Common myeloid progenitor, CD34-positive (primary cell): Measurements from ENCODE around the gene CABCOCO1.
A peak's percentile ranks its signal among the peaks of the same experiment; 100 is the strongest.

Experiments used
- CTCF ChIA-PET: fragments of 350-600 bp; sonication (Branson Sonifier 250); formaldehyde crosslinking; loops from one replicate; lab custom pipeline; 2021; ENCODE audit warnings: antibody characterized with exemption; lab: Charles Lee
- POLR2A ChIA-PET: fragments of 350-600 bp; sonication (Branson Sonifier 250); formaldehyde crosslinking; loops from one replicate; lab custom pipeline; 2021; ENCODE audit warnings: antibody characterized with exemption; lab: Charles Lee
- DNase-seq, 3 donors: peaks; one replicate each; pipeline versions ENCODE4 v3.0.0 to v3.0.0-alpha.2; 2013
- H3K27ac ChIP-seq, 2 experiments: 1 replicate in 1 of 2; 2 replicates in 1 of 2; pipeline ENCODE4 v1.7.0; 2013; ENCODE audit warnings: inconsistent platforms in 2 of 2, low read length in 2 of 2, mild to moderate bottlenecking in 2 of 2, low read depth in 1 of 2, moderate library complexity in 1 of 2; ENCODE audit not compliant: severe bottlenecking in 2 of 2, insufficient read depth in 1 of 2, poor library complexity in 1 of 2
- H3K27me3 ChIP-seq, 5 experiments: replicated peaks in 2 of 5; 1 replicate in 3 of 5; 2 replicates in 2 of 5; pipeline versions ENCODE4 v1.6.1 to v1.7.0; 2013; ENCODE audit warnings: low read length in 4 of 5, mild to moderate bottlenecking in 2 of 5, moderate library complexity in 2 of 5, inconsistent platforms in 1 of 5; ENCODE audit not compliant: insufficient read depth in 5 of 5, control insufficient read depth in 4 of 5
- H3K36me3 ChIP-seq, 4 experiments: 1 replicate in 2 of 4; 2 replicates in 2 of 4; pipeline versions ENCODE4 v1.6.1 to v1.7.0; 2013; ENCODE audit warnings: low read length in 3 of 4, control low read depth in 1 of 4, mild to moderate bottlenecking in 1 of 4; ENCODE audit not compliant: control insufficient read depth in 4 of 4, insufficient read depth in 4 of 4
- H3K4me1 ChIP-seq, 4 experiments: 1 replicate in 3 of 4; 2 replicates in 1 of 4; pipeline versions ENCODE4 v1.6.1 to v1.7.1; 2013; ENCODE audit warnings: low read length in 3 of 4, mild to moderate bottlenecking in 3 of 4, control low read depth in 1 of 4, inconsistent platforms in 1 of 4, moderate library complexity in 1 of 4; ENCODE audit not compliant: control insufficient read depth in 4 of 4, insufficient read depth in 4 of 4; ENCODE audit errors: control extremely low read depth in 1 of 4
- H3K4me3 ChIP-seq, 7 experiments: 1 replicate in 4 of 7; 2 replicates in 3 of 7; pipeline versions ENCODE4 v1.5.1 to v1.7.0; 2013; ENCODE audit warnings: mild to moderate bottlenecking in 7 of 7, low read length in 6 of 7, moderate library complexity in 6 of 7, inconsistent platforms in 2 of 7, low read depth in 2 of 7, control low read depth in 1 of 7; ENCODE audit not compliant: insufficient read depth in 4 of 7, control insufficient read depth in 1 of 7; ENCODE audit errors: extremely low read depth in 1 of 7
- H3K9me3 ChIP-seq, 5 experiments: 1 replicate in 4 of 5; 2 replicates in 1 of 5; pipeline versions ENCODE4 v1.6.1 to v1.7.1; 2013; ENCODE audit warnings: low read length in 4 of 5, mild to moderate bottlenecking in 2 of 5, inconsistent platforms in 1 of 5, low read depth in 1 of 5, moderate library complexity in 1 of 5; ENCODE audit not compliant: control insufficient read depth in 4 of 5, insufficient read depth in 2 of 5; ENCODE audit errors: control extremely low read depth in 1 of 5
- WGBS: methylation state at CpG from one replicate; pipeline ENCODE4 v1.1.5; 2013; ENCODE audit not compliant: insufficient coverage; 5-methylcytosine and 5-hydroxymethylcytosine counted together

CABCOCO1 gene

GRCh38 chr10:61764486-61764885 lies 101.8 kb downstream of the CABCOCO1 start:
- CTCF ChIA-PET = interaction anchor here (0.9 to 6.6 kb wide), 6 partner anchors 9 to 135 kb away, joined by 3 to 85 read pairs (median 12); no protein-coding TSS in a partner anchor

GRCh38 chr10:61765176-61766087 lies 102.7 kb downstream of the CABCOCO1 start:
- H3K4me1 ChIP-seq = peaks cover 16 to 75% (median 45%) of the 10 kb centered on the region in 4 experiments
- ChIA-PET POLR2A (interaction anchor here (1.0 to 2.3 kb wide), 7 partner anchors 8 to 134 kb away, joined by 3 to 25 read pairs (median 6); no protein-coding TSS in a partner anchor), CTCF (interaction anchor here (0.6 to 6.6 kb wide), 9 partner anchors 8 to 134 kb away, joined by 3 to 85 read pairs (median 6); no protein-coding TSS in a partner anchor)
- no peaks in the 10 kb centered on the region for H3K36me3 ChIP-seq
- no peaks in the 10 kb centered on the region for H3K27me3 ChIP-seq
- DNase-seq = peak; percentile 98 to 100 (median 99)
- H3K9me3 ChIP-seq = peaks cover 0 to 2% (median 0%) of the 10 kb centered on the region in 5 experiments
- WGBS = 20% methylated on average over 1 of the region's 9 CpGs
- H3K4me3 ChIP-seq = peak overlapping the region in 2 of 7 experiments; percentile 6 to 34
- peak overlapping the region; percentile 86 to 89 for H3K27ac ChIP-seq

More at GRCh38 chr10:61764486-61764885, 101.8 kb downstream of the CABCOCO1 start:
- 100% methylated on average over 1 of the region's 5 CpGs for WGBS
- Histone ChIP-seq H3K36me3 (no peaks in the 10 kb centered on the region), H3K4me3 (peak overlapping the region in 3 of 7 experiments; percentile 3 to 26 (median 11)), H3K27ac (peak overlapping the region; percentile 86 to 89), H3K4me1 (peaks cover 16 to 77% (median 45%) of the 10 kb centered on the region in 4 experiments), H3K27me3 (no peaks in the 10 kb centered on the region), H3K9me3 (peaks cover 0 to 3% (median 0%) of the 10 kb centered on the region in 5 experiments)
- POLR2A ChIA-PET = interaction anchor here (1.7 kb wide), 1 partner anchor 13 kb away, joined by 19 read pairs; no protein-coding TSS in a partner anchor
- DNase-seq = no peak

GRCh38 chr10:61766927-61767326 lies 104.2 kb downstream of the CABCOCO1 start:
- peak overlapping the region; percentile 58 to 73 for H3K27ac ChIP-seq
- no peaks in the 10 kb centered on the region for H3K9me3 ChIP-seq
- no peaks in the 10 kb centered on the region for H3K27me3 ChIP-seq
- POLR2A ChIA-PET = interaction anchor here (2.3 kb wide), 1 partner anchor 14 kb away, joined by 25 read pairs; no protein-coding TSS in a partner anchor
- peaks cover 16 to 63% (median 43%) of the 10 kb centered on the region in 4 experiments for H3K4me1 ChIP-seq
- WGBS = 25% methylated on average over 1 of the region's 1 CpG
- H3K36me3 ChIP-seq = no peaks in the 10 kb centered on the region
- no peak for DNase-seq
- CTCF ChIA-PET = interaction anchor here (1.1 to 6.6 kb wide), 6 partner anchors 9 to 53 kb away, joined by 3 to 85 read pairs (median 8); no protein-coding TSS in a partner anchor
- H3K4me3 ChIP-seq = no peak overlapping the region

- DNase-seq = no peak
- WGBS = 100% methylated on average over 2 of the region's 3 CpGs
- ChIA-PET POLR2A (no interaction called here), CTCF (interaction anchor here (0.7 to 1.6 kb wide), 3 partner anchors 10 to 61 kb away, joined by 3 read pairs; no protein-coding TSS in a partner anchor)
- no peaks in the 10 kb centered on the region for H3K9me3 ChIP-seq
- no peak overlapping the region for H3K27ac ChIP-seq
- H3K36me3 ChIP-seq = no peaks in the 10 kb centered on the region
- peaks cover 0 to 9% (median 0%) of the 10 kb centered on the region in 4 experiments for H3K4me1 ChIP-seq
- no peaks in the 10 kb centered on the region for H3K27me3 ChIP-seq
- H3K4me3 ChIP-seq = no peak overlapping the region
Measured at GRCh38 chr10:61774031-61774430, 111.3 kb downstream of the CABCOCO1 start.

GRCh38 chr10:61775111-61775510 lies 112.4 kb downstream of the CABCOCO1 start:
- ChIA-PET CTCF (no interaction called here), POLR2A (interaction anchor here (0.6 kb wide), 1 partner anchor 127 kb away, joined by 3 read pairs; no protein-coding TSS in a partner anchor)
- Histone ChIP-seq H3K27me3 (no peaks in the 10 kb centered on the region), H3K36me3 (no peaks in the 10 kb centered on the region), H3K4me1 (peaks cover 0 to 17% (median 6%) of the 10 kb centered on the region in 4 experiments), H3K9me3 (no peaks in the 10 kb centered on the region), H3K27ac (no peak overlapping the region), H3K4me3 (no peak overlapping the region)
- no peak for DNase-seq
- 38% methylated on average over 1 of the region's 2 CpGs for WGBS

GRCh38 chr10:61776615-61777266 lies 114.0 kb downstream of the CABCOCO1 start:
- Histone ChIP-seq H3K4me1 (peaks cover 5 to 34% (median 16%) of the 10 kb centered on the region in 4 experiments), H3K9me3 (peaks cover 0 to 2% (median 0%) of the 10 kb centered on the region in 5 experiments), H3K36me3 (no peaks in the 10 kb centered on the region), H3K4me3 (no peak overlapping the region), H3K27me3 (no peaks in the 10 kb centered on the region), H3K27ac (no peak overlapping the region)
- POLR2A ChIA-PET = no interaction called here
- WGBS = 77% methylated on average over 5 of the region's 7 CpGs
- CTCF ChIA-PET = interaction anchor here (0.8 to 2.5 kb wide), 3 partner anchors 11 to 69 kb away, joined by 3 to 10 read pairs (median 3); no protein-coding TSS in a partner anchor
- no peak for DNase-seq
